Effector memory CD8-positive, alpha-beta T cell (primary cell): ENCODE measurements around the gene IL11.
"Not testable (repeated sequence)": the region's sequence is repeated elsewhere in the genome, so short reads cannot be mapped to it uniquely, and the experiment has no call there.

Experiments used
- ATAC-seq: fragments of 150-1000 bp; cut with Tn5 transposase; replicated peaks from 2 replicates; pipeline ENCODE4 v1.10.0; 2021; ENCODE audit warnings: mild to moderate bottlenecking, moderate library complexity
- DNase-seq, 3 experiments: peaks; one replicate each; pipeline ENCODE4 v3.0.0; 2021
- H3K27ac Mint-ChIP-seq, 2 donors: one replicate each; pipeline ENCODE4 v1.8.0; 2022; ENCODE audit warnings: mild to moderate bottlenecking in 2 of 2, mixed read lengths in 2 of 2, moderate library complexity in 2 of 2
- H3K27me3 Mint-ChIP-seq, 2 donors: one replicate each; pipeline ENCODE4 v1.8.0; 2022; ENCODE audit warnings: mixed read lengths in 2 of 2
- H3K36me3 Mint-ChIP-seq: one replicate; pipeline ENCODE4 v1.8.0; 2022; ENCODE audit warnings: mild to moderate bottlenecking, moderate library complexity, mixed read lengths; ENCODE audit not compliant: insufficient read depth
- H3K4me1 Mint-ChIP-seq, 2 donors: one replicate each; pipeline ENCODE4 v1.8.0; 2022; ENCODE audit warnings: low read depth in 2 of 2, mixed read lengths in 2 of 2
- H3K4me3 Mint-ChIP-seq, 2 donors: one replicate each; pipeline ENCODE4 v1.8.0; 2022; ENCODE audit warnings: mild to moderate bottlenecking in 2 of 2, mixed read lengths in 2 of 2, moderate library complexity in 2 of 2
- H3K9me3 Mint-ChIP-seq, 2 donors: one replicate each; pipeline ENCODE4 v1.8.0; 2022; ENCODE audit warnings: mixed read lengths in 2 of 2

Gene IL11

GRCh38 chr19:55402509-55402908 is 32.2 kb upstream of the IL11 start:
- ATAC-seq (no peak), DNase-seq (no peak)
- H3K4me3 Mint-ChIP-seq, result no peak overlapping the region
- H3K27me3 Mint-ChIP-seq, result no peaks in the 10 kb centered on the region
- H3K9me3 Mint-ChIP-seq, result no peaks in the 10 kb centered on the region
- H3K27ac Mint-ChIP-seq, result peak overlapping the region in 1 of 2 donors; percentile 67
- peaks cover 20 to 25% of the 10 kb centered on the region in 2 donors for H3K4me1 Mint-ChIP-seq
- H3K36me3 Mint-ChIP-seq, result peaks cover 89% of the 10 kb centered on the region

- Mint-ChIP-seq H3K27ac (peak overlapping the region in 1 of 2 donors; percentile 51), H3K36me3 (peaks cover 87% of the 10 kb centered on the region), H3K4me1 (peaks cover 14 to 21% of the 10 kb centered on the region in 2 donors)
- not testable (repeated sequence) for ATAC-seq, H3K4me3 Mint-ChIP-seq, H3K27me3 Mint-ChIP-seq, H3K9me3 Mint-ChIP-seq, DNase-seq
These were observed 31.1 kb upstream of the IL11 start for GRCh38 chr19:55401390-55401789.

- peaks cover 5 to 12% of the 10 kb centered on the region in 2 donors for H3K4me1 Mint-ChIP-seq
- H3K4me3 Mint-ChIP-seq, result no peak overlapping the region
- H3K27me3 Mint-ChIP-seq, result no peaks in the 10 kb centered on the region
- DNase-seq (no peak), ATAC-seq (no peak)
- peaks cover 79% of the 10 kb centered on the region for H3K36me3 Mint-ChIP-seq
- no peaks in the 10 kb centered on the region for H3K9me3 Mint-ChIP-seq
- H3K27ac Mint-ChIP-seq, result no peak overlapping the region
These were observed 30.2 kb upstream of the IL11 start for GRCh38 chr19:55400281-55401087.

- H3K27ac Mint-ChIP-seq, result peak overlapping the region; percentile 5 to 72
- no peaks in the 10 kb centered on the region for H3K9me3 Mint-ChIP-seq
- peak overlapping the region; percentile 2 to 48 for H3K4me3 Mint-ChIP-seq
- ATAC-seq (no peak), DNase-seq (no peak)
- H3K27me3 Mint-ChIP-seq, result no peaks in the 10 kb centered on the region
- H3K36me3 Mint-ChIP-seq, result peaks cover 62% of the 10 kb centered on the region
- peaks cover 5 to 10% of the 10 kb centered on the region in 2 donors for H3K4me1 Mint-ChIP-seq
These were observed 28.1 kb upstream of the IL11 start for GRCh38 chr19:55398200-55398925.

GRCh38 chr19:55392820-55393761 is 22.8 kb upstream of the IL11 start:
- Mint-ChIP-seq H3K27me3 (no peaks in the 10 kb centered on the region), H3K36me3 (peaks cover 52% of the 10 kb centered on the region), H3K9me3 (no peaks in the 10 kb centered on the region), H3K4me3 (peak overlapping the region in 1 of 2 donors; percentile 10), H3K4me1 (peaks cover 25 to 26% of the 10 kb centered on the region in 2 donors), H3K27ac (peak overlapping the region in 1 of 2 donors; percentile 99)
- ATAC-seq, result no peak
- DNase-seq, result no peak

- no peaks in the 10 kb centered on the region for H3K27me3 Mint-ChIP-seq
- H3K36me3 Mint-ChIP-seq, result peaks cover 58% of the 10 kb centered on the region
- DNase-seq, result no peak
- no peak overlapping the region for H3K4me3 Mint-ChIP-seq
- H3K27ac Mint-ChIP-seq, result peak overlapping the region in 1 of 2 donors; percentile 99
- no peaks in the 10 kb centered on the region for H3K9me3 Mint-ChIP-seq
- H3K4me1 Mint-ChIP-seq, result peaks cover 33 to 34% of the 10 kb centered on the region in 2 donors
- ATAC-seq, result no peak
These were observed 21.7 kb upstream of the IL11 start for GRCh38 chr19:55391702-55392615.

- no peak for DNase-seq
- H3K4me1 Mint-ChIP-seq, result peaks cover 40 to 41% of the 10 kb centered on the region in 2 donors
- H3K9me3 Mint-ChIP-seq, result no peaks in the 10 kb centered on the region
- peaks cover 59% of the 10 kb centered on the region for H3K36me3 Mint-ChIP-seq
- ATAC-seq, result no peak
- no peaks in the 10 kb centered on the region for H3K27me3 Mint-ChIP-seq
- peak overlapping the region; percentile 84 to 99 for H3K27ac Mint-ChIP-seq
- no peak overlapping the region for H3K4me3 Mint-ChIP-seq
These were observed 21.0 kb upstream of the IL11 start for GRCh38 chr19:55391191-55391670.

GRCh38 chr19:55390461-55390880 is 20.2 kb upstream of the IL11 start:
- Mint-ChIP-seq H3K9me3 (no peaks in the 10 kb centered on the region), H3K4me3 (peak overlapping the region in 1 of 2 donors; percentile 97), H3K36me3 (peaks cover 66% of the 10 kb centered on the region), H3K4me1 (peaks cover 46 to 47% of the 10 kb centered on the region in 2 donors), H3K27ac (peak overlapping the region; percentile 84 to 99), H3K27me3 (no peaks in the 10 kb centered on the region)
- ATAC-seq (no peak), DNase-seq (no peak)

- no peak for DNase-seq
These were observed 19.4 kb upstream of the IL11 start for GRCh38 chr19:55389386-55390317.

GRCh38 chr19:55387736-55388497 is 17.7 kb upstream of the IL11 start:
- peak overlapping the region; percentile 94 to 97 for H3K4me3 Mint-ChIP-seq
- H3K27me3 Mint-ChIP-seq, result no peaks in the 10 kb centered on the region
- ATAC-seq (no peak), DNase-seq (no peak)
- H3K4me1 Mint-ChIP-seq, result peaks cover 58 to 61% of the 10 kb centered on the region in 2 donors
- H3K36me3 Mint-ChIP-seq, result peaks cover 70% of the 10 kb centered on the region
- no peaks in the 10 kb centered on the region for H3K9me3 Mint-ChIP-seq
- peak overlapping the region; percentile 96 to 99 for H3K27ac Mint-ChIP-seq

More at GRCh38 chr19:55389386-55390317, 19.4 kb upstream of the IL11 start:
- no peaks in the 10 kb centered on the region for H3K27me3 Mint-ChIP-seq
- peak overlapping the region; percentile 84 to 99 for H3K27ac Mint-ChIP-seq
- ATAC-seq, result no peak
- no peaks in the 10 kb centered on the region for H3K9me3 Mint-ChIP-seq
- H3K4me1 Mint-ChIP-seq, result peaks cover 49 to 53% of the 10 kb centered on the region in 2 donors
- peak overlapping the region; percentile 27 to 97 for H3K4me3 Mint-ChIP-seq
- peaks cover 72% of the 10 kb centered on the region for H3K36me3 Mint-ChIP-seq

GRCh38 chr19:55386493-55386971 is 16.3 kb upstream of the IL11 start:
- DNase-seq, result no peak
- Mint-ChIP-seq H3K27ac (peak overlapping the region; percentile 96 to 99), H3K27me3 (no peaks in the 10 kb centered on the region), H3K36me3 (peaks cover 66% of the 10 kb centered on the region), H3K9me3 (no peaks in the 10 kb centered on the region), H3K4me3 (peak overlapping the region; percentile 94 to 97), H3K4me1 (peaks cover 66 to 75% of the 10 kb centered on the region in 2 donors)
- no peak for ATAC-seq
